NCI-H1092 (cell line): ENCODE measurements around the gene ACTR8.

Source experiments
- DNase-seq: peaks from one replicate; lab custom pipeline; 2025; lab: John Stamatoyannopoulos, UW

ACTR8 gene

GRCh38 chr3:53834429-53835095 is 47.4 kb downstream of the ACTR8 start:
- no peak for DNase-seq

DNA sequence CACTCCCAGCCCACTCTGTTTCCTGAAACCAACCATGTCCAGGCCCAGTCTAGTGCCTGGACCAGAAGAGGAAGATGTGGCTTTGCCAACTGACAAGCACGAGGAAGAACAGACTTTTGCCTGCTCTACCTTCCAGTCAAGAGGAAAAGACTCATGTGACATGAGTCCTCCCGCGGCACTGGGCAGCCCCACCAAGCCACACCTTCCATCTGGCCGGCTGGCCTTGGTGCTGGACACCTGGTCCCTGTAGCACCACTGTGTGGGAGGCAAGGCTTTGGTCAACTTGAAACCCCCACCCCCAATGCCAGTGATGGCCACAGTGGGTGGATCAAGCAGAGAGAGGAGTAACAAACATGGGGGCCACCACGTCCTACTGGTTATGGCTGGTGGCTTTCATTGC is 48.3 kb downstream of the ACTR8 start:
- no peak for DNase-seq

GRCh38 chr3:53833053-53833645 is 48.8 kb downstream of the ACTR8 start:
- no peak for DNase-seq

DNA sequence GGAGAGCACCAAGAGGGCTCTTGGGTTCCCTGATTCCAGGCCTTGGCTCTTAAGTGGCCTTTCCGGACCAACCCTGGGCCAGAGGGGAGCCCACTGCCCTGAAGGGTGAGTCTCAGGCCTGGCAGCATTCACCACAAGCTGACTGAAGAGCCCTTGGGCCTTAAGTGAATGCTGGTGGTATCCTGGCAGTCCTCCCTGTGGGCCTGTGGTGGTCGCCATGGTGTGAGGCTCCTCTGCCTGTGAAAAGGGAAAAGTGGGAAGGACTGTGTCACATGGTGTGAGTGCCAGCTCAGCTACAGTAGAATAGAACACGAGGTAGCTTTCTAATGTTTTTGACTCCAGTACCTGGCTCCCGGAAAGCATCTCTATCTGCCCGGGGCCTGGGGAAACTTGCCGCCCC is 51.0 kb downstream of the ACTR8 start:
- no peak for DNase-seq

GRCh38 chr3:53829605-53830004 is 52.3 kb downstream of the ACTR8 start:
- no peak for DNase-seq

DNA sequence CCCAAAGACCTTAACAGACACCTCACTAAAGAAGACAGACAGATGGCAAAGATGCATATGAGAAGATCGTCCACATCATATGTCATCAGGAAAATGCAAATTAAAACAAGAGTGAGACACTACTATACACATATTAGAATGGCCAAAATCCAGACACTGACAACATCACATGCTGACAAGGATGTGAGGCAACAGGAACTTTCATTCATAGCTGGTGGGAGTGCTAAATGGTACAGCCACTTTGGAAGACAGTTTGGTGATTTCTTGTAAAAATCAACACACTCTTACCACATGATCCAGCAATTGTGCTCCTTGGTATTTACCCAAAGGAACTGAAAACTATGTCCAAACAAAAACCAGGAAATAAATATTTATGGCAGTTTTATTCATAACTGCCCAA is 53.4 kb downstream of the ACTR8 start:
- no peak for DNase-seq

DNA sequence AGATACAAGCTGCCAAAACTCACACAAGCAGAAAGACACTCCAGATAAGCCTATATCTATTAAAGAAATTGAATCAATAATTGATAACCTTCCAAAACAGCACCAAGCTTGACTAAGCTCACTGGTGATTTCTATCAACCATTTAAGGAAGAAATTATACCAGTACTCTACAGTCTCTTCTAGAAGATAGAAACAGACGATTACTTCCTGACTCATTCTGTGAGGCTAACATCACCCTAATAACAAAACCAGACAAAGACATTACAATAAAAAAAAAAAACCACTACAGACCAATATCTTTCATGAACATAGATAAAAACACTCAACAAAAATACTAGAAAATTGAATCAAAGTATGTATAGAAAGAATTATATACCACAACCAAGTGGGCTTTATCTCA is 55.9 kb downstream of the ACTR8 start:
- no peak for DNase-seq

DNA sequence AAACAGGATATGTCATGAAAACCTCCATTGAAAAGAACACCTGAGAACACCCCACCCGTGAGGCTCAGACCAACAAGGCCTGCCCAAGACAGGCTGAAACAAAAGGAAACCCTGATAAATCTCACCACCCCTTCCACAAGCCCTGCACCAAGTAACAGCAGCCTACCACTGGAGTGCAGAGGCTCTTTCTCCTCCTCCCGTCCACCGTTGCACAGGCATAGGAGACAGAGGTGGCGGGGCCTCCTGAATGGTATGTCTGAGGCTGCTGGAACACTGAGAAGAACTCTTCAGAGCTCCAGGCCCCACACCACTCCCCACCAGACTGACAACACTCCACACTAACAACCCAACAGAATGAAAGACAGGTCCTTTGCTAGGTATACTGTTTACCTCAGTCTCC is 57.2 kb downstream of the ACTR8 start:
- no peak for DNase-seq

DNA sequence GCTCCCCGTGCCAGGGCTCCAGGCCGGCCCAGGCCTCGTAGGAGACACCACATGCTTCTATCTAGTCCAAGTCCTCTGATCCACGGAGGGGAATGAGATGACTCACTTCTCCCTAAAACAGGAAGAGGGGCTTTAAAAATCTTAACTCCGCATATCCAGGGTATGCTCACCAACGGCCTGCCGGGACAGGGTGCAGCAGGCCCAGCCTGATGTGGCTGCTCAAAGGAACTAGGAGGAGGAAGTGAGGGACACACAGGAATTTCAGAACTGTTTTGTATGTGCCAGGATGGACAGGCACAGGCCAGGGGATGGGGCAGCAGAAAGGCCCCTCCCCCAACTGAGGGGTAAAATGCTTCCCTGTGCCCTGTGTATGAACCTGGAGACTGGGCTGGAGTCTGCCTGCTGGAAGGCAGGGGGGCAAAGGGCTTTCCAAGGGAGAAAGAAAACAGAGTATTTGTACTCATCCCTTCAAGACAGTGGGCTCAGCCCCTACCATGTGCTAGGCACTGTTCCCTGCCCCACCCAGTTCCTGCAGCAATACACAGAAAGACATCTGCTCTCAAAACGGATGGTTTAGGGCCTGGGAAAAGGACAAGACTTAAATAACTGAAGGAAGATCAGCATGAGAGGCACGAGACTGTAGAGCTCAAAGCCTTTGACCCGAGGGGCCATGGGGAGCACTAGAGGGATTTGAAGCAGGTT is 57.8 kb downstream of the ACTR8 start:
- DNase-seq = no peak

- no peak for DNase-seq
These were observed 58.7 kb downstream of the ACTR8 start for GRCh38 chr3:53823026-53823955.

GRCh38 chr3:53822331-53822741 is 59.6 kb downstream of the ACTR8 start:
- no peak for DNase-seq

DNA sequence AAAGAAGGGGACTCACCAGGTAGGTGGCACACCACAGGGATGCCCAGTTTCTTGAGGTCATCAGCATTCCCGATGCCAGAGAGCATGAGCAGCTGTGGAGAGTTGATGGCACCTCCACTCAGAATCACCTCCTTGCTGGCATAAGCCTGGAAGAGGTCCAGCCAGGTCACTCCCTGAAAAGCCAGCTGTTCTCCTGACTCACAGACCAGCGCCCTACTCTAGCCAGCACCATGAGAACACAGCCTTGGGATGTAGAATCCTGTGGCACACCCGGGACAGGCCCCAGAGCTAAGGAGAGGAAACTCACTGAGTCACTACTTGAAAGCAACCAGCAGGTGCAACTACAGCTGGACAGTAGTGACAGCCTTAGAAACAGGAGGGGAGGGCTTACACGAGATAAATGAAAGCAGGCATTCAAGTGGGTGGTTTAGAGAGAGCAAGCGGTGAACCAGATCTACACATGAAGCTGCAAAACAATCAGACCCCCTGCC is 60.3 kb downstream of the ACTR8 start:
- no peak for DNase-seq

GRCh38 chr3:53820756-53821580 is 61.0 kb downstream of the ACTR8 start:
- DNase-seq = no peak

DNA sequence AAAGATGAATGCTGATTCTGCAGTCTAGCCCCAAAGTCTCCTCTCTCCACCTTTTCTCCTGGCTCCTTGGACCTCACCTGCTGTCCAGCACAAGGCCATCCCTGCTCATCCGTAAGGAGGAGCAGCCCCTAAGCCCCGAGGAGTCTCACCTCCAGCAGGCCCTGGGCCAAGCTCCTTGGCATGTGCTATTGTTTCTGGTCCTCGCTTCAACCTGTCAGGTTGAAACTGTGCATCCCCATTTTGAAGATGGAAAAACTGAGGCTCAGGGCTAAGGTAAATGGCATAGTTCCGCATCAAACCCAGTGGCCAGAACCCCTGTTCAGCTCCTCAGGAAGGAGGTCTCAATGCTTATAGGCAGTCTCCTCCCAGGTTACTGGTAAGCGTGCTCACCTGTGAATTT is 61.9 kb downstream of the ACTR8 start:
- DNase-seq = no peak

- DNase-seq = no peak
These were observed 62.6 kb downstream of the ACTR8 start for GRCh38 chr3:53819163-53819868.

GRCh38 chr3:53818221-53819162 is 63.5 kb downstream of the ACTR8 start:
- DNase-seq = no peak

DNA sequence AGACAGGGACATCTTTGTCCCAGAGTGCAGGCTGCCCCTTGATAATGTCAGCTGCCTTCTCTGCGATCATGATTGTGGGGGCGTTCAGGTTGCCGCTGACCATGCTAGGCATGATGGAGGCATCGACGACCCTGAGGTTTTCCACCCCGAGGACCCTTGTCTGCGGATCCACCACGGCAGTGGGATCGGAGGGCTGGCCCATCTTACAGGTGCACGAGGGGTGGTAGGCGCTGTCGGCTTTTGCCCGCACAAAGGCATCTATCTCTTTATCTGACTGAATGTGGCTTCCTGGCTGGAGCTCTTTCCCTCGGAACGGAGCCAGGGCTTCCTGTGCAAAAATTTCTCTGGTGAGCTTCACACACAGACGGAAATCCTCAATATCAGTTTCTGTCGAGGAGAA is 64.1 kb downstream of the ACTR8 start:
- no peak for DNase-seq

- DNase-seq = no peak
These were observed 64.7 kb downstream of the ACTR8 start for GRCh38 chr3:53817211-53817610.
